ENCODE results near the gene CDK6.

Gene CDK6

DNA sequence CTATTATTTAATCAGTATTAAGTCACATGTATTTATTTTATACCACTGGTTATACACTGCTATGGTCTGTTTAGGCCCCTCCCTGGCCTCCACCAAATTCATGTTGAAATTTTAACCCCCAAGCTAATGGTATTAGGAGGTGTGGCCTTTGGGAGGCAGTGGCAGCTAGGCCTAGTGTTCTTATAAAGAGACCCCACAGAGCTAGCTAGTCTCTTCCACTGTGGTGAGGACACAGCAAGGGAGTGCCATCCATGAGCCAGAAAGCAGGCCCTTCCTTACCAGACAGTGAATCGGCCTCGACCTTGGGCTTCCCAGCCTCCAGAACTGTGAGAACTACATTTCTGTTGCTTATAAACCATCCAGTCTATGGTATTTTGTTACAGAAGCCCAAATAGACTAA, 279.1 kb downstream of the CDK6 start:
- DNase-seq = no peak

All from CD4-positive, alpha-beta T cell treated with Interleukin-1 beta for 1 hour (primary cell).